SU-DHL-6 (cell line): ENCODE data around the gene HAUS7.

Experiments
- CTCF ChIP-seq: fragments of 200-600 bp; sonication (generic); IDR thresholded peaks from one replicate; pipeline ENCODE4 v1.5.1; 2017; ENCODE audit warnings: antibody characterized with exemption, mild to moderate bottlenecking, low read length, moderate library complexity; ENCODE audit not compliant: insufficient read depth, poor library complexity, severe bottlenecking
- EZH2phosphoT487 ChIP-seq: fragments of 200-600 bp; sonication (generic), shearing (Covaris generic); conservative IDR thresholded peaks from 2 replicates; pipeline ENCODE4 v1.6.1; 2018; ENCODE audit warnings: mild to moderate bottlenecking, antibody characterized with exemption, low read length, moderate library complexity, mixed read lengths

- TF ChIP-seq CTCF (no peak), EZH2phosphoT487 (no peak)
Observed at GRCh38 chrX:153441981-153442380, 28.4 kb downstream of the HAUS7 start.
